CD4-positive, alpha-beta T cell treated with Interleukin-15 for 1 hour (primary cell): Measurements from ENCODE around the gene MRPS11.
"Not testable (repeated sequence)": the region's sequence is repeated elsewhere in the genome, so short reads cannot be mapped to it uniquely, and the experiment has no call there.

Experiments used
- DNase-seq: peaks from one replicate; pipeline ENCODE4 v3.0.0-alpha.2; 2020

MRPS11 gene

DNA sequence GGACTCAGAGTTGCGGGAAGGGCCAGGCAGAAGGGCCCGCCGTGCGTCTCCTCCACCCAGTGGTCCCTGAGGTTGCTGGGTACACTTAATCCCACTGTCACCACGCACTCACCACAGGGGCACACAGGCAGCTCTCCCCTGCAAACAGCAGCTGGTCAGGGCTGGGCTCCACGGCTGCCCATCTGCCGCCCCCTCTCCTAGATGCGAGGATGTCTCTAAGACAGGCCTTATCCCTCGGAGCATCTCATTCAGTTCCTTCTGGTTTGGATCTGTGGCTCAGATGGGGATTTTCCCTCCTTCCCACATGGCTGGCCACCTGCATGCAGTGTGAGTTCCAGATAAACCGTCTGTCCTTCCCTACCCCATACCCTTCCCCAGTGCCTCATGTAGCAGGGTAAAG lies 26.3 kb downstream of the MRPS11 start:
- DNase-seq: no peak

GRCh38 chr15:88497109-88497765 lies 29.7 kb downstream of the MRPS11 start:
- DNase-seq: no peak

DNA sequence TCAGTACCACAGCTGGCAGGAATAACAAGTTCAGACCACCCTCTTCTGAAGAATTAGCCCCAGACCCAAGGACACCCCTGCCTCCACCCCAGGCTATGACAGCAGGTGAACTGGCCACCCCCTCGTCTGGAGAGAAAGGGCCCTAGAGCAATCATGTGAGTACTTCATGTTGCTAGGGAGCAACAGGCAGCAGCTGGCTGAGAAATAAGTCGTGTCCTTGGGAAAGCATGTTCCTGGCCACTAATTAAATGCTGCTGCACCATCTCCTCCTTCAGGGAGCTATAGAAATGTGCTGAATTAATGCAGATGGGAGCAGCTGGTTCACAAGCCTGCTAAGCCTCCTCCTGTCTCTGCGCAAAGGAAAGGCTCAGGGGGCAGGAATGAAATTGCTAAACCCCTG lies 31.5 kb downstream of the MRPS11 start:
- no peak for DNase-seq

- no peak for DNase-seq
These were observed 36.9 kb downstream of the MRPS11 start for GRCh38 chr15:88504445-88504844.

DNA sequence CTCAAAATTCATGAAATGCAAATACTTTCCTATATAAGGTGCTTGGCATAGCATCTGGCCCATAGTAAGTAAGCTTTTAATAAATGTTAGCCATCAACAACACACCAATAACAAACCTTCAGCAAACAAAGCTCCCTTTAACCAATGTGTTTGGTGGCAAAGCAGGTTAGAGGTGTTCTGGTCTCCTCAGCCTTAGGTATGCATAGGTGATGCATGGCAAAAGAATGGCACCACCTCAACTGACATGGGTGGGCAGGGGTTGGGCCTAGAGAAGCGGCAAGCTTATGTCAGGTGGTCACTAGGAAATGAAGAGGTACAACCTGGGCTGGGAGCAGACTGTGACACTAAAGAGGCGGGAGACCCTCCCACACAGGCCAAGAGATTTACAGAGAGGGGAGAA lies 38.2 kb downstream of the MRPS11 start:
- DNase-seq: no peak

DNA sequence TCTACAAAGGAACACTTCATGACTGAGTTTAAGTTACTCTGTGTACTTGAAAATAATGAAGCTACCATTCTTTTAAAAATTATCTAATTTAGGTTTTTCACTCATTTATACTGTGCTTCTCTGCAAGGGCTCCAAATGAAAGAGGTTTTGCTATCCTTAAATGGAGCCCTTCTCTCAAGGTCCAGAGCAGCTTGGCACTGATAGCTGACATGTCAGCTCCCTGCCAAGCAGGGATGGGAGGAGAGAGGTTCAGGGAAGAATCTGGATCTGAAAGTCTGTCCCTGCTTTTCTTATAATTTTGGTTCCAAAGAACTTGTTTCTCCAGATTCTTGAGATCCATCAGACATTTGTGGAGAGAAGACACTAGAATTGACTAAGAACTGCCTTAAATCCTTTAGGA lies 39.1 kb downstream of the MRPS11 start:
- no peak for DNase-seq

- no peak for DNase-seq
These were observed 41.8 kb downstream of the MRPS11 start for GRCh38 chr15:88509321-88509720.

DNA sequence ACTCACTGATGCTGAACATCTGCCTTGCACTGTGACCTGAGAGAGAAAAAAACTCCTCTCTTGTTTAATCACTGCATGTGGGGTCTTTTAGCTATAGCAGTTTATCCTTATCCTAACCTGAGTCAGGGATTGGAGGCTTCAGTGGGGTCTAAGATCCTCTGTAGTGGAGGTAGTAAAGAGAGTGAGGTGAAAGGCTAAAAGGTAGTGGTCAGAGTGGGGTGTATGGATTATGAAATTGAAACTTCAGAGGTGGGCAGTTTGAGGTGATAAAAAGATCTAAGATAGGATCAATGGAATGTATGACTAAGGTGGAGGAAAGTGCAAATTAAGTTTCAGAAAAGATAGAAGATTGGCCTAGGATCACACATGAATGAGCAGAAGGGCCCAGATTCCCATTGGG lies 42.5 kb downstream of the MRPS11 start:
- no peak for DNase-seq

- no peak for DNase-seq
These were observed 43.7 kb downstream of the MRPS11 start for GRCh38 chr15:88511161-88511560.

- DNase-seq: no peak
These were observed 44.6 kb downstream of the MRPS11 start for GRCh38 chr15:88512078-88512477.

DNA sequence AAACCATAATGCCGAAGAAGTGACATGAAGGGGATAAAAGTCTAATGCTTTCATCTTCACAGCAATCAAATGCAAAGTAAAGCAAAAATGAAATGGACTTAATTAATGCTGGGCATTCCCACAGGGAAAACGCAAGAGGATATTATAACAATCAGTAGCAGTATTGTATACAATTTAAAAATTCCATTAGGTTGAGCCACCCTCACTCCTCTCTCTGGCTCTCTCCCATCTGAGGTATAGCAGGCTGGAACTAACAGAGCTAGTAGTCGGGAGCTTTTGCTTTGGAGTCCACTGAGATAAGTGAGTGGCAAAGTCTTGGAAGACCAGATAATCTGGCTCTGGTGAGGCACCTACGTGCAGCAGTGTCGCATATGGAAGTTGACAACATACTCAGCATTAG lies 45.1 kb downstream of the MRPS11 start:
- no peak for DNase-seq

DNA sequence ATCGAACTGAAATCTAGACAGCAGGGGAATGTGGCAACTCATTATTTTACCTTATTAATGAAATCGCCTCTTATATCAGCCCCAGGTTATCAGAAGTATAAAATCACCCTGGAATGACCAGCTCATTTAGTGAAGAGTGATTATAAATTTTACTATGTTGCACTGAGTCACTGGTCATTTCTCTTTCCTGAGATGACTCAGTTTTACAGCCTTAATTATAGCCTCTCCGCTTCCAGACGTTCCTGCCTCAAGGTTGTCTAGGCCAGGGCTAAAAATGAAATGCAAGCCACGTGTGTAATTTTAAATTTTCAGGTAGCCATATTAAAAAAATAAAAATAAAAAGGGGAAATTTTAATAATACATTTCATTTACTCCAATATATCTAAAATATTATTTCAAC lies 45.7 kb downstream of the MRPS11 start:
- DNase-seq: no peak

DNA sequence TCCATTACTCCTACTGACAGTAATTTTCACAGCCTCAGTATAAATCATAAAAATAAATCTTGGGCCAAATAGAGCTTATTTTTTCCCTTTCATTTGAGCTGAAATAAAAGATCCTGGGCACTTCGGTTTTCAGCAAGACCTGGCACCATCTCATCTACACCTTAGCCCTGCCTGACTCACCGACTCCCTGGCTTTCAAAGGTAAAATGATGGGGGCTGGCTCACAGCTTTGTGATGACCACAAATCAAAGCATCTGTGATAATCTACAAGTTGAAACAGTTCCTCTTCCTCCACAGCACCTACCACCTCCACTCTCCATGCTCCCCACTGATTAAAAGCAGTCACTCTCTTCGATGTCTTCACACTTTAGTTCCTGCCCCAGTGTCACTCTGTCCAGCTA lies 51.4 kb downstream of the MRPS11 start:
- DNase-seq: no peak

DNA sequence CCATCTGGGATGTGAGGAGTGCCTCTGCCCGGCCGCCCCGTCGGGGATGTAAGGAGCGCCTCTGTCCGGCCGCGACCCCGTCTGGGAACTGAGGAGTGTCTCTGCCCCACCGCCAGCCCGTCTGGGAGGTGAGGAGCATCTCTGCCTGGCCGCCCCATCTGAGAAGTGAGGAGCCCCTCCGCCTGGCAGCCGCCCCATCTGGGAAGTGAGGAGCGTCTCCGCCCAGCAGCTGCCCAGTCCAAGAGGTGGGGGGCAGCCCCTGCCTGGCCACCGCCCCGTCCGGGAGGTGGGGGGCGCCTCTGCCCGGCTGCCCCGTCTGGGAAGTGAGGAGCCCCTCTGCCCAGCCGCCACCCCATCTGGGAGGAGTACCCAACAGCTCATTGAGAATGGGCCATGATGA lies 56.6 kb downstream of the MRPS11 start:
- not testable (repeated sequence) for DNase-seq

DNA sequence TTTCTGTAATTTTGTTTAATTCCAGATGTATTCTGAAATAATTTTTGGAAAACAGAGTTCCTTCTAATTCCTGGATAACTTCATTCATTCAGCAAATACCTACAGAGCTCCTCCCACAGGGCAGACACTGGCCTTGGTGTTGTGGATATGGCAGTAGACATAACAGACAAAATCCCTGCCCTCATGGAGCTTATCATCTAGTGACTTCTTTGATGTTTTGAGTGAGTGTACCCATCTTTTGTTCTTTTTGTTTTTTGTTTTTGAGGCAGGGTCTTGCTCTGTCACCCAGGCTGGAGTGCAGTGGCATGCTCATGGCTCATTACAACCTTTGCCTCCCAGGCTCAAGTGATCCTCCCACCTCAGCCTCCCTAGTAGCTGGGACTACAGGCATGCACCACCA lies 57.9 kb downstream of the MRPS11 start:
- DNase-seq: no peak

GRCh38 chr15:88526247-88526879 lies 58.9 kb downstream of the MRPS11 start:
- no peak for DNase-seq

DNA sequence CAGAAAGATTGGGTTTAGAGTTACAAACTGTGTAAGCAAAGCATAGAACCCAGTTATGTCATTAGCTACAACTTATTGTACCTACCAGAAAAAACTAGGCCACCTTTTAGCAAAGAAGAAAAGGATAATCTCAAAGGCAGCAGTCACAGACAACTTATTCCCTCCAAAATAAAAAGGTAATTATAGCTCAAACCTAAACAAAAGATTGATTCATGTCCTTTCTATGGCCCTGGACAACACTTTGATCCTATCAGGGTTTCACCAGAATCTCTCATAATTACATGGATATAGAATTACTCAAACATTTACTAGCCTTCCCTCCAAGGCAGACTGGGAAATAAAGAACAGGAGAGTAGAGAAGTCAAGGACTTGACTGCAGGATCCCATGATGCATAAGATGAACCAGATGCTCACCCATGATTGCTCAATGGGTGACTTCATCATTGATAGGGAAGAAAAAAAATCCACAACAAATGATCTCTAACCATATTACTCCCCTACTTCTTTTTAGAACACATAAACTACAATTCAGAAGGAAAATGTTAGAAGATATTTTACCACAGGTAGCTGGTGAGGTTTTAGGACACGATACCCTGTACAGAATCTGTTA lies 61.6 kb downstream of the MRPS11 start:
- no peak for DNase-seq
